NCI-H446 (cell line): ENCODE data around the gene RHOBTB3.

Experiments
- DNase-seq, 2 experiments: peaks; one replicate each; lab custom pipeline; 2025; lab: John Stamatoyannopoulos, UW

Gene RHOBTB3

GRCh38 chr5:95763941-95764340 is 32.8 kb downstream of the RHOBTB3 start:
- DNase-seq: no peak

GRCh38 chr5:95768731-95769130 is 37.6 kb downstream of the RHOBTB3 start:
- no peak for DNase-seq

GRCh38 chr5:95770830-95771708 is 39.9 kb downstream of the RHOBTB3 start:
- no peak for DNase-seq

- no peak for DNase-seq
These were observed 40.8 kb downstream of the RHOBTB3 start for GRCh38 chr5:95771892-95772291.

- DNase-seq: no peak
These were observed 42.4 kb downstream of the RHOBTB3 start for GRCh38 chr5:95773335-95774059.

- DNase-seq: no peak
These were observed 46.3 kb downstream of the RHOBTB3 start for GRCh38 chr5:95777441-95777840.

- no peak for DNase-seq
These were observed 47.7 kb downstream of the RHOBTB3 start for GRCh38 chr5:95778713-95779436.

- DNase-seq: no peak
These were observed 48.5 kb downstream of the RHOBTB3 start for GRCh38 chr5:95779611-95780010.

- DNase-seq: no peak
These were observed 49.5 kb downstream of the RHOBTB3 start for GRCh38 chr5:95780597-95780996.

GRCh38 chr5:95781101-95781583 is 50.0 kb downstream of the RHOBTB3 start:
- peak; percentile 43 to 75 for DNase-seq

GRCh38 chr5:95782181-95782580 is 51.0 kb downstream of the RHOBTB3 start:
- no peak for DNase-seq

- no peak for DNase-seq
These were observed 52.5 kb downstream of the RHOBTB3 start for GRCh38 chr5:95783661-95784060.

- DNase-seq: no peak
These were observed 53.6 kb downstream of the RHOBTB3 start for GRCh38 chr5:95784514-95785302.

- no peak for DNase-seq
These were observed 55.8 kb downstream of the RHOBTB3 start for GRCh38 chr5:95786821-95787418.

GRCh38 chr5:95788493-95788892 is 57.4 kb downstream of the RHOBTB3 start:
- no peak for DNase-seq

- no peak for DNase-seq
These were observed 60.6 kb downstream of the RHOBTB3 start for GRCh38 chr5:95791751-95792150.

- no peak for DNase-seq
These were observed 63.0 kb downstream of the RHOBTB3 start for GRCh38 chr5:95794070-95794516.

GRCh38 chr5:95797301-95797700 is 66.2 kb downstream of the RHOBTB3 start:
- DNase-seq: no peak

GRCh38 chr5:95798048-95798447 is 66.9 kb downstream of the RHOBTB3 start:
- DNase-seq: no peak

GRCh38 chr5:95798545-95798944 is 67.4 kb downstream of the RHOBTB3 start:
- DNase-seq: no peak

- DNase-seq: no peak
These were observed 68.2 kb downstream of the RHOBTB3 start for GRCh38 chr5:95799191-95799835.
